ENCODE measurements around the gene SLC9A8. TPM values are rescaled to one million over a fixed set of nuclear protein-coding genes. Genes with fewer than 3 reads are reported as not detected.

The SLC9A8 gene
- total and polyA plus RNA-seq, 2 of the 8 experiments (the other 6 are each of a cell fraction or from before 2014, with no cell fraction given): 3.2 to 6.2 TPM

- TF ChIP-seq SIX5 (IDR thresholded peaks at IDR 0.05; ENCODE audit: low read depth, low read length): no peak
- TF ChIP-seq USF2 (IDR thresholded peaks at IDR 0.05; ENCODE audit: low read length): no peak
- TF ChIP-seq RXRA (IDR thresholded peaks at IDR 0.05; ENCODE audit: insufficient read depth, low read depth, low read length): no peak
- TF ChIP-seq CTCF (IDR thresholded peaks at IDR 0.05; ENCODE audit: control extremely low read depth in 1 of 3, insufficient read depth in 1 of 3, low read depth in 1 of 3, low read length in 3 of 3): peak; percentile 7 to 47 (median 31)
- TF ChIP-seq SIN3A (conservative IDR thresholded peaks at IDR 0.05 in 1 of 2, IDR thresholded peaks at IDR 0.05 in 1 of 2; ENCODE audit: low read depth in 1 of 2, low read length in 2 of 2): 0 out of 4 replicates have a peak, but pooled peaks of 1 of the 2 experiments have one; percentile 28
- no peak for TF ChIP-seq CEBPB (IDR thresholded peaks at IDR 0.05; ENCODE audit: low read depth, low read length)
- TF ChIP-seq TEAD4 (IDR thresholded peaks at IDR 0.05; ENCODE audit: low read depth, low read length): no peak
- TF ChIP-seq CHD1 (IDR thresholded peaks at IDR 0.05; ENCODE audit: low read depth, low read length): no peak
- no peak for TF ChIP-seq CTBP2 (IDR thresholded peaks at IDR 0.05; ENCODE audit: borderline replicate concordance, insufficient read depth, insufficient read length, low read length)
- TF ChIP-seq NRF1 (IDR thresholded peaks at IDR 0.05; ENCODE audit: low read depth, low read length): no peak
- no peak for TF ChIP-seq CREB1 (IDR thresholded peaks at IDR 0.05)
- TF ChIP-seq RAD21 (IDR thresholded peaks at IDR 0.05 in 1 of 2, conservative IDR thresholded peaks at IDR 0.05 in 1 of 2; ENCODE audit: low read depth in 2 of 2, low read length in 2 of 2): peak; percentile 34 to 50; a peak in 3 of 4 replicates
- no peak for TF ChIP-seq SP2 (IDR thresholded peaks at IDR 0.05; ENCODE audit: low read length)
- TF ChIP-seq POLR2A (IDR thresholded peaks at IDR 0.05; ENCODE audit: control extremely low read depth in 1 of 2, low read depth in 2 of 2, low read length in 2 of 2): no peak
These were observed 97.1 kb downstream of the SLC9A8 start (continued) for GRCh38 chr20:49909499-49910339.

Measured in H1 (cell line).